Hepatocyte (in vitro differentiated cells): ENCODE measurements around the gene MMS19. TPM values are rescaled to one million over a fixed set of nuclear protein-coding genes. Genes with fewer than 3 reads are reported as not detected.

ENCODE experiments used
- DNase-seq: peaks from one replicate; pipeline ENCODE4 v3.0.0-alpha.2; 2016; ENCODE audit warnings: low spot score
- H2AFZ ChIP-seq: fragments of 200-600 bp; sonication (generic); 2 replicates; pipeline ENCODE4 v1.6.0; 2016; ENCODE audit warnings: antibody characterized with exemption, mild to moderate bottlenecking
- H3K27ac ChIP-seq: fragments of 200-600 bp; sonication (generic); 2 replicates; pipeline ENCODE4 v1.5.1; 2016; ENCODE audit warnings: mild to moderate bottlenecking
- H3K27me3 ChIP-seq: fragments of 200-600 bp; sonication (generic); 2 replicates; pipeline ENCODE4 v1.6.1; 2016
- H3K36me3 ChIP-seq: fragments of 200-600 bp; sonication (generic); replicated peaks from 2 replicates; pipeline ENCODE4 v1.5.1; 2016; ENCODE audit warnings: low read depth; ENCODE audit not compliant: insufficient read depth
- H3K4me1 ChIP-seq: fragments of 200-600 bp; sonication (generic); 2 replicates; pipeline ENCODE4 v1.5.1; 2016; ENCODE audit warnings: mild to moderate bottlenecking, moderate library complexity; ENCODE audit not compliant: insufficient read depth
- H3K4me2 ChIP-seq: fragments of 200-600 bp; sonication (generic); 2 replicates; pipeline ENCODE4 v1.6.0; 2016
- H3K4me3 ChIP-seq: fragments of 200-600 bp; sonication (generic); 2 replicates; pipeline ENCODE4 v1.5.1; 2016; ENCODE audit warnings: mild to moderate bottlenecking
- H3K79me2 ChIP-seq: fragments of 200-600 bp; sonication (generic); 2 replicates; pipeline ENCODE4 v1.6.0; 2017; ENCODE audit warnings: mild to moderate bottlenecking
- H3K9me2 ChIP-seq: fragments of 200-600 bp; sonication (generic); replicated peaks from 2 replicates; pipeline ENCODE4 v1.6.0; 2017; ENCODE audit warnings: mild to moderate bottlenecking; ENCODE audit not compliant: insufficient read depth
- H3K9me3 ChIP-seq: fragments of 200-600 bp; sonication (generic); 2 replicates; pipeline ENCODE4 v1.5.1; 2016; ENCODE audit warnings: low read depth, mild to moderate bottlenecking
- H4K20me1 ChIP-seq: fragments of 200-600 bp; sonication (generic); 2 replicates; pipeline ENCODE4 v1.6.0; 2016; ENCODE audit warnings: mild to moderate bottlenecking; ENCODE audit not compliant: insufficient read depth, poor library complexity, severe bottlenecking
- EZH2 ChIP-seq: fragments of 200-600 bp; sonication (generic); IDR thresholded peaks from 2 replicates; pipeline ENCODE4 v1.6.1; 2016; ENCODE audit warnings: antibody characterized with exemption, mild to moderate bottlenecking, borderline replicate concordance
- EZH2phosphoT487 ChIP-seq: fragments of 200-600 bp; sonication (generic); IDR thresholded peaks from one replicate; pipeline ENCODE4 v1.6.1; 2018; ENCODE audit warnings: antibody characterized with exemption, mild to moderate bottlenecking, low read depth, moderate library complexity; ENCODE audit not compliant: unreplicated experiment, severe bottlenecking
- WGBS: methylation state at CpG from one replicate; pipeline ENCODE4 v1.1.6; 2016; ENCODE audit warnings: low lambda C conversion rate; ENCODE audit errors: missing lambda C conversion rate; 5-methylcytosine and 5-hydroxymethylcytosine counted together
- polyA plus RNA-seq: library from polyadenylated mRNA; unstranded; fragments of >200 nt; fragmentation: Nextera tagmentation; extraction: Ambion mirVana; gene quantifications from 2 replicates; pipeline ENCODE4 v1.2.1, GENCODE V29; 2016
- total RNA-seq: library from RNA; depleted of rRNA; stranded (reverse); fragments of >200 nt; gene quantifications from 2 replicates; pipeline ENCODE4 v1.2.3, GENCODE V29; 2014
- TF ChIP-seq, protein P1 (sequence below): fragments of 200-600 bp; sonication (generic); IDR thresholded peaks from 2 replicates; pipeline ENCODE4 v1.5.1; 2016; ENCODE audit warnings: antibody characterized with exemption, mild to moderate bottlenecking; ENCODE audit not compliant: poor library complexity

Gene MMS19
- total and polyA plus RNA-seq, 2 experiments from 2014 or later: 58.4 to 68.6 TPM

DNA sequence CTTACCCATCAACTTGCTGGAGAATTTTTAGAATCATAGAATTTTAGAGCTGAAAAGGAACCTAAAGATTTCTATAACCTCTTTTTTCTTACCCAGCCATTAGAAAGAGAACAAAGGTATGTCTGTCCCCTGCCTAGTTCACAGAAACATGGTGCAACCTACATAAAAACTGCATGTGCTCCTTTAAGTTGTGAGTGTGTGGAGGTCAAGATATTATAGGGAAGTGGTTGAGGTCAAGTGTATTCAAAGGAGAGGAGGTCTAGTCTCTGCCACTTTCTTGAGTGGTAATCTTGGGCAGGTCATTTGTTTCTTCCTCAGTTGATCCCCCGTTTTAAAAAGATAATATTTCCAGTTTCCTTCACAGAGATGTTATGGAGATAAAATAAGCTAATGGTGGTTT is 6.9 kb upstream of the MMS19 start:
- TF ChIP-seq, protein P1, sequence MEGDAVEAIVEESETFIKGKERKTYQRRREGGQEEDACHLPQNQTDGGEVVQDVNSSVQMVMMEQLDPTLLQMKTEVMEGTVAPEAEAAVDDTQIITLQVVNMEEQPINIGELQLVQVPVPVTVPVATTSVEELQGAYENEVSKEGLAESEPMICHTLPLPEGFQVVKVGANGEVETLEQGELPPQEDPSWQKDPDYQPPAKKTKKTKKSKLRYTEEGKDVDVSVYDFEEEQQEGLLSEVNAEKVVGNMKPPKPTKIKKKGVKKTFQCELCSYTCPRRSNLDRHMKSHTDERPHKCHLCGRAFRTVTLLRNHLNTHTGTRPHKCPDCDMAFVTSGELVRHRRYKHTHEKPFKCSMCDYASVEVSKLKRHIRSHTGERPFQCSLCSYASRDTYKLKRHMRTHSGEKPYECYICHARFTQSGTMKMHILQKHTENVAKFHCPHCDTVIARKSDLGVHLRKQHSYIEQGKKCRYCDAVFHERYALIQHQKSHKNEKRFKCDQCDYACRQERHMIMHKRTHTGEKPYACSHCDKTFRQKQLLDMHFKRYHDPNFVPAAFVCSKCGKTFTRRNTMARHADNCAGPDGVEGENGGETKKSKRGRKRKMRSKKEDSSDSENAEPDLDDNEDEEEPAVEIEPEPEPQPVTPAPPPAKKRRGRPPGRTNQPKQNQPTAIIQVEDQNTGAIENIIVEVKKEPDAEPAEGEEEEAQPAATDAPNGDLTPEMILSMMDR: no peak
- H2AFZ ChIP-seq: no peak overlapping the region
- no peak overlapping the region for H3K4me3 ChIP-seq
- H3K36me3 ChIP-seq: no peaks in the 10 kb centered on the region
- H3K27me3 ChIP-seq: no peaks in the 10 kb centered on the region
- peaks cover 12% of the 10 kb centered on the region for H4K20me1 ChIP-seq
- H3K79me2 ChIP-seq: peaks cover 75% of the 10 kb centered on the region
- H3K4me2 ChIP-seq: no peak overlapping the region
- DNase-seq: no peak
- H3K27ac ChIP-seq: no peak overlapping the region
- 82% methylated on average over 1 of the region's 1 CpG for WGBS
- H3K4me1 ChIP-seq: peaks cover 12% of the 10 kb centered on the region
- H3K9me3 ChIP-seq: no peaks in the 10 kb centered on the region
- no peaks in the 10 kb centered on the region for H3K9me2 ChIP-seq

DNA sequence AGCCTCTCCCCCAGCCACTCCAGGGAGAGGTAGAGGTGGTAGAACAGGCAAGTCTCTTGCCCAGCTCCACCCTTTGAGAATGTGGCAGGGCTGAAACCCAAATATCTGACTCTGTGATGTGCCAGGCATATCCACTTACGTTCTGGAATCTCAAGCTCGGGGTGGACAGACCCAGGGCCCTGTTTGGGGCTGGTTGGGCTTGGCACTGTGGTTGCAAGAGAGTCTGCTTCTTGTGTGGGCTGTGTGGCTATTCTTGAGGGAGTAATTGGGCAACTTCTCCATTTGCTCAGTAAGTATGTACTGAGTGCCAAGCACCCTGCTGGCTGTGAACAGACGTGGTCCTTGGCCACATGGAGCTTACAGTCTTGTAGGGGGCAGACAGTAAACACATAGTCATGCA is 5.2 kb upstream of the MMS19 start:
- no peaks in the 10 kb centered on the region for H3K9me3 ChIP-seq
- no peak for DNase-seq
- 93% methylated on average over 3 of the region's 3 CpGs for WGBS
- H3K27me3 ChIP-seq: no peaks in the 10 kb centered on the region
- H3K27ac ChIP-seq: no peak overlapping the region
- TF ChIP-seq, protein P1: no peak
- TF ChIP-seq EZH2: no peak
- no peak for TF ChIP-seq EZH2phosphoT487
- H4K20me1 ChIP-seq: peaks cover 15% of the 10 kb centered on the region
- H3K79me2 ChIP-seq: peaks cover 70% of the 10 kb centered on the region
- H3K9me2 ChIP-seq: no peaks in the 10 kb centered on the region
- peaks cover 15% of the 10 kb centered on the region for H3K4me1 ChIP-seq
- no peak overlapping the region for H2AFZ ChIP-seq
- no peaks in the 10 kb centered on the region for H3K36me3 ChIP-seq
- no peak overlapping the region for H3K4me3 ChIP-seq
- no peak overlapping the region for H3K4me2 ChIP-seq

DNA sequence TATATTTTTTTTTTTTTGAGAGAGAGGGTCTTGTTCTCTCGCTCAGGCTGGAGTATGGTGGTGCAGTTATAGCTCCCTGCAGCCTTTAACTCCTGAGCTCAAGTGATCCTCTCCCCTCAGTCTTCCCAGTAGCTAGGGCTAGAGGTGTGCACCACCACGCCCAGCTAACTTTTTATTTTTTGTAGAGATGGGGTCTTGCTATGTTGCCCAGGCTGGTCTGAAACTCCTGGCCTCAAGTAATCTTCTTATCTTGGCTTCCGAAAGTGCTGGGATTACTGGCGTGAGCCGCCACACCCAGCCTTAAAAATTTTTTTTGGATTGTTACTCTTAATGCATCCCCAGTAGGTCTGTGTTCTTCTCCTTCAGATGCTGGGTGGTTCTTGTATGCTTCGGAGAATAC is 4.7 kb upstream of the MMS19 start:
- Histone ChIP-seq H4K20me1 (peaks cover 15% of the 10 kb centered on the region), H3K79me2 (peaks cover 70% of the 10 kb centered on the region)

More for the DNA sequence above, 4.7 kb upstream of the MMS19 start:
- Histone ChIP-seq H3K27me3 (no peaks in the 10 kb centered on the region), H3K36me3 (no peaks in the 10 kb centered on the region), H3K9me3 (no peaks in the 10 kb centered on the region), H3K4me1 (peaks cover 15% of the 10 kb centered on the region), H2AFZ (no peak overlapping the region), H3K4me2 (no peak overlapping the region), H3K9me2 (no peaks in the 10 kb centered on the region), H3K4me3 (no peak overlapping the region), H3K27ac (no peak overlapping the region)
- no peak for DNase-seq
- WGBS: 93% methylated on average over 6 of the region's 6 CpGs
- no peak for TF ChIP-seq EZH2
- no peak for TF ChIP-seq EZH2phosphoT487
- TF ChIP-seq, protein P1: no peak
